GM10248 (cell line): ENCODE data around the gene DGKA.

Experiments used
- CTCF ChIA-PET: fragments of 300-600 bp; sonication (Branson Sonifier 250); formaldehyde crosslinking; extraction: SDS; loops from one replicate; lab custom pipeline; 2021; ENCODE audit warnings: antibody characterized with exemption; lab: Yijun Ruan, JAX
- POLR2A ChIA-PET: fragments of 350-650 bp; sonication (Branson Sonifier 250); formaldehyde crosslinking; extraction: SDS; loops from one replicate; lab custom pipeline; 2020; ENCODE audit warnings: antibody characterized with exemption; lab: Yijun Ruan, JAX
- DNase-seq: peaks from one replicate; pipeline ENCODE4 v3.0.0; 2012; ENCODE audit errors: extremely low spot score
- TF ChIP-seq, protein P1 (sequence below): IDR thresholded peaks from 2 replicates; pipeline ENCODE4 v1.5.1; 2012; ENCODE audit warnings: mild to moderate bottlenecking, low read depth; ENCODE audit errors: extremely low read depth, missing control alignments, control extremely low read depth

The DGKA gene

DNA sequence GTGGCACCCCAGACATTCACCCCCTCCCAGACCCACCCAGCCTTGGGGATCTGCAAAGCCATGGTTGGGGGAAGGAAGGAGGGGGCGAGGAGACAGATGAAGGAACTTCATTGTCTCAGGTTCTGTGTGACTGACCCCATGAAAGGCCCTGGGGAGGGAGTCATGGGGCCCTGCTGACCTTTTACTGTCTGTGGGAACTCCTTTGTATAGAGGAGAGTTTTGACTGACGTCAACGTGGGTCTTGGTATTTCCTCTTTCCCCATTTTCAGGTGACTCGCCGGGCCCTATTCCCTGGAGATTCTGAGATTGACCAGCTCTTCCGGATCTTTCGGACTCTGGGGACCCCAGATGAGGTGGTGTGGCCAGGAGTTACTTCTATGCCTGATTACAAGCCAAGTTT, 39.8 kb downstream of the DGKA start:
- ChIA-PET CTCF (interaction anchor here (0.9 to 2.3 kb wide), 2 partner anchors 25 to 30 kb away, joined by 3 to 6 read pairs; no protein-coding TSS in a partner anchor), POLR2A (no interaction called here)
- TF ChIP-seq, protein P1, sequence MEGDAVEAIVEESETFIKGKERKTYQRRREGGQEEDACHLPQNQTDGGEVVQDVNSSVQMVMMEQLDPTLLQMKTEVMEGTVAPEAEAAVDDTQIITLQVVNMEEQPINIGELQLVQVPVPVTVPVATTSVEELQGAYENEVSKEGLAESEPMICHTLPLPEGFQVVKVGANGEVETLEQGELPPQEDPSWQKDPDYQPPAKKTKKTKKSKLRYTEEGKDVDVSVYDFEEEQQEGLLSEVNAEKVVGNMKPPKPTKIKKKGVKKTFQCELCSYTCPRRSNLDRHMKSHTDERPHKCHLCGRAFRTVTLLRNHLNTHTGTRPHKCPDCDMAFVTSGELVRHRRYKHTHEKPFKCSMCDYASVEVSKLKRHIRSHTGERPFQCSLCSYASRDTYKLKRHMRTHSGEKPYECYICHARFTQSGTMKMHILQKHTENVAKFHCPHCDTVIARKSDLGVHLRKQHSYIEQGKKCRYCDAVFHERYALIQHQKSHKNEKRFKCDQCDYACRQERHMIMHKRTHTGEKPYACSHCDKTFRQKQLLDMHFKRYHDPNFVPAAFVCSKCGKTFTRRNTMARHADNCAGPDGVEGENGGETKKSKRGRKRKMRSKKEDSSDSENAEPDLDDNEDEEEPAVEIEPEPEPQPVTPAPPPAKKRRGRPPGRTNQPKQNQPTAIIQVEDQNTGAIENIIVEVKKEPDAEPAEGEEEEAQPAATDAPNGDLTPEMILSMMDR = no peak
- DNase-seq = no peak

DNA sequence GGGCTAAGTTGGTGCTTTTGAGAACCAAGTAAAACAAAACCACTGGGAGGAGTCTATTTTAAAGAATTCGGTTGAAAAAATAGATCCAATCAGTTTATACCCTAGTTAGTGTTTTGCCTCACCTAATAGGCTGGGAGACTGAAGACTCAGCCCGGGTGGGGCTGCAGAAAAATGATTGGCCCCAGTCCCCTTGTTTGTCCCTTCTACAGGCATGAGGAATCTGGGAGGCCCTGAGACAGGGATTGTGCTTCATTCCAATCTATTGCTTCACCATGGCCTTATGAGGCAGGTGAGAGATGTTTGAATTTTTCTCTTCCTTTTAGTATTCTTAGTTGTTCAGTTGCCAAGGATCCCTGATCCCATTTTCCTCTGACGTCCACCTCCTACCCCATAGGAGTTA, 41.1 kb downstream of the DGKA start:
- POLR2A ChIA-PET = interaction anchor here (2.7 kb wide), 1 partner anchor 154 kb away, joined by 15 read pairs; the partner anchor contains the start of genes ORMDL2 and SARNP
- no peak for DNase-seq
- CTCF ChIA-PET = no interaction called here
- TF ChIP-seq, protein P1 = no peak

DNA sequence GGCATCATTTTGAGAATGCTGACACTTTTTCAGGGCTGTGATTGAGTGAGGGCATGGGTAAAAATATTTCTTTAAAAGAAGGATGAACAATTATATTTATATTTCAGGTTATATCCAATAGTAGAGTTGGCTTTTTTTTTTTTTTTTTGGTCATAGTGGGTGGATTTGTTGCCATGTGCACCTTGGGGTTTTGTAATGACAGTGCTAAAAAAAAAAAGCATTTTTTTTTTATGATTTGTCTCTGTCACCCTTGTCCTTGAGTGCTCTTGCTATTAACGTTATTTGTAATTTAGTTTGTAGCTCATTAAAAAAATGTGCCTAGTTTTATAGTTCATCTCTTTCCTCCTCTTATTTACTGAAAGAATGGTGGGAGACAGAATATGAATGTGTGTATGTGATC, 41.5 kb downstream of the DGKA start:
- POLR2A ChIA-PET = interaction anchor here (2.7 kb wide), 1 partner anchor 155 kb away, joined by 15 read pairs; the partner anchor contains the start of genes ORMDL2 and SARNP
- CTCF ChIA-PET = no interaction called here
- TF ChIP-seq, protein P1 = no peak
- DNase-seq = no peak

DNA sequence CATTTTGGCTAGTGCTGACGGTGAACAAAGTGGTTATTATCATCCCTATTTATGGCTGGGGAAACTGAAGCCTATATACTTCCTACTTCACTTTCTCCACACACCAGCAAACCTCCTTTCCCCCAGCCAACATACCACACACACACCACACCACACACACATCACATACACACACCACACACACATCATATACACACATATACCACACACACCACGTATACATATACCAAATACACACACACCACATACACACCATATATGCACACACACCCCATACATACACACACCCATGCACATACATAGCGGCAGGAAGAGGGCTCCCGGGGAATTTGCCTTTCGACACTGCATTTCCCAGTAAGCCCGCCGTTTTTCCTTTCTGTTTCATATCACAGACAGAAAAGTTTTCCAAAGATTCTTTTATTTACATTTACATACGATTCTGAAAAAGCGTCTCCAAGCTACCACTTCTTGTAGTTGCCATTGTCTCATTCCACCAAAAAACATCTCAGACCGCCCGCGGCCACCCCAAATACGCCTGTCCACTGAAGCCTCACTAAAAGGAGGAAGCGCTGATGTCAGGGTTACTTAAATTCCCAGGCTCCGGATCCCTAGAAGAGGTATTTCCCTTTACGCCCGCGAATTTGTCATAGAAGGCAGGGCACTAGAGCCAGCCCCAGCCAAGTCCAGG, 42.1 kb downstream of the DGKA start:
- no peak for DNase-seq
- POLR2A ChIA-PET = interaction anchor here (0.6 to 2.7 kb wide), 17 partner anchors 10 to 249 kb away, joined by 3 to 19 read pairs (median 6); partner anchors contain the start of genes DNAJC14, ORMDL2, PA2G4 and RNF41
- TF ChIP-seq, protein P1 = no peak
- CTCF ChIA-PET = interaction anchor here (0.7 to 3.0 kb wide), 19 partner anchors 8 to 254 kb away, joined by 3 to 38 read pairs (median 4); partner anchors contain the start of genes ORMDL2, PA2G4, PYM1 and SARNP

GRCh38 chr12:55973599-55974307, 42.8 kb downstream of the DGKA start, which contains the start of gene RAB5B:
RAB5B (plus strand) TSS chr12:55974078; CDS start chr12:55986961, 12,883 bp downstream.
- DNase-seq = peak; percentile 94
- CTCF ChIA-PET = interaction anchor here (0.7 to 3.0 kb wide), 24 partner anchors 9 to 255 kb away, joined by 3 to 38 read pairs (median 3); partner anchors contain the start of genes ORMDL2, PA2G4, PYM1 and SARNP
- POLR2A ChIA-PET = interaction anchor here (0.5 to 2.7 kb wide), 21 partner anchors 9 to 248 kb away, joined by 3 to 19 read pairs (median 4); partner anchors contain the start of genes DNAJC14, ORMDL2, PA2G4 and PYM1
- TF ChIP-seq, protein P1 = no peak

- TF ChIP-seq, protein P1 = no peak
- POLR2A ChIA-PET = interaction anchor here (0.5 to 2.7 kb wide), 18 partner anchors 8 to 247 kb away, joined by 3 to 19 read pairs (median 4); partner anchors contain the start of genes ORMDL2, PA2G4, PYM1 and RNF41
- peak; percentile 58 for DNase-seq
- CTCF ChIA-PET = interaction anchor here (0.7 to 3.0 kb wide), 24 partner anchors 8 to 255 kb away, joined by 3 to 38 read pairs (median 4); partner anchors contain the start of genes ORMDL2, PA2G4, PYM1 and SARNP
These were observed 43.4 kb downstream of the DGKA start for GRCh38 chr12:55974308-55974730.
